LNCAP (cell line): ENCODE results near the gene EXOC6.

ENCODE experiments used
- CTCF ChIP-seq: fragments of 450-650 bp; IDR thresholded peaks from 2 replicates; pipeline ENCODE4 v1.5.1; 2017; ENCODE audit warnings: mild to moderate bottlenecking

The EXOC6 gene

GRCh38 chr10:92813979-92814378, 34.3 kb upstream of the EXOC6 start:
- TF ChIP-seq CTCF: no peak

- TF ChIP-seq CTCF: no peak
Observed at GRCh38 chr10:92814790-92815189, 33.5 kb upstream of the EXOC6 start.

GRCh38 chr10:92816091-92816531, 32.2 kb upstream of the EXOC6 start:
- TF ChIP-seq CTCF: no peak

- TF ChIP-seq CTCF: no peak
Observed at GRCh38 chr10:92822060-92822634, 26.2 kb upstream of the EXOC6 start.

GRCh38 chr10:92822964-92823363, 25.4 kb upstream of the EXOC6 start:
- peak; percentile 53 for TF ChIP-seq CTCF

- TF ChIP-seq CTCF: no peak
Observed at GRCh38 chr10:92826061-92826460, 22.3 kb upstream of the EXOC6 start.

- no peak for TF ChIP-seq CTCF
Observed at GRCh38 chr10:92826504-92826903, 21.8 kb upstream of the EXOC6 start.
